Upper lobe of left lung (tissue), 4 donors: ENCODE data around the gene ZNF75A.

Experiments
- EP300 ChIP-seq, 4 donors: sonication (generic); formaldehyde crosslinking; IDR thresholded peaks; one replicate each; pipeline ENCODE4 v1.5.1; 2017; ENCODE audit warnings: antibody characterized with exemption in 4 of 4, control low read depth in 2 of 4
- POLR2A ChIP-seq, 4 donors: fragments of 450-650 bp; IDR thresholded peaks; one replicate each; pipeline ENCODE4 v1.5.1; 2016 to 2017; ENCODE audit warnings: antibody characterized with exemption in 4 of 4, mild to moderate bottlenecking in 2 of 4
- POLR2AphosphoS5 ChIP-seq, 2 donors: sonication (generic); formaldehyde crosslinking; IDR thresholded peaks; one replicate each; pipeline ENCODE4 v1.5.1; 2017; ENCODE audit warnings: antibody characterized with exemption in 2 of 2
- TF ChIP-seq, protein P1 (sequence below), 6 experiments: fragments of 450-650 bp in 4 of 6; fragments of 200-600 bp in 2 of 6; sonication (generic) in 2 of 6; IDR thresholded peaks; one replicate each; pipeline ENCODE4 v1.5.1; 2016 to 2019; ENCODE audit warnings: antibody characterized with exemption in 6 of 6

DNA sequence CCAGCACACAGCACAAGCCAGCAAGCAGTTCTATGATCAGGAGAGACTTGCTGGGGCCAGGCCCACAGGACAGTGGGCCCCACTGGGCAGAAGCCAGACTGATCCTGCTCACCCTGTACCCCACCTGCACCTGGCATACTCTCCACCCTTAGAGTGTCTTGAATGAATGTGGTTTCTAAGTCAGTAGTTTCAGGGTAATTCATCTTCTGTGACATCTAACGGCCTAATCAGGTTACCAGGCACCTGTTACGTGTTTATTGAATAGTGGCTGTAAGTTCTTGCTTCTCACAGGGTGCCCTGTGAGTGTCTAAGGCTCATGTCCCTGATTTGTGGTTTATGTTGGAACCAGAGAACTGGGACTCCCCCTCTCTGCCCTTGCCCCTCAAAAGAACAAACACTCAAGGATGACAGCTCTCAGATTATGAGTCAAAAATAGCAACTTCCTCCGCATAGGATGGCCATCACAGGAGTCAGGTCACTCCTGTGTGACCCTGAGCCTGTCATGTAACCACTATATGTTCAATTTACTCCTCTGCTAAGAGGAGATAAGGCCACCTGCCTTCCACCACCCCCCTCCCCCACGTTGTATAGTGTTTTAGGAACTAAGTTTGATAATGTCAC, 43.4 kb downstream of the ZNF75A start:
- TF ChIP-seq POLR2A (IDR thresholded peaks at IDR 0.05) = no peak
- TF ChIP-seq, protein P1, sequence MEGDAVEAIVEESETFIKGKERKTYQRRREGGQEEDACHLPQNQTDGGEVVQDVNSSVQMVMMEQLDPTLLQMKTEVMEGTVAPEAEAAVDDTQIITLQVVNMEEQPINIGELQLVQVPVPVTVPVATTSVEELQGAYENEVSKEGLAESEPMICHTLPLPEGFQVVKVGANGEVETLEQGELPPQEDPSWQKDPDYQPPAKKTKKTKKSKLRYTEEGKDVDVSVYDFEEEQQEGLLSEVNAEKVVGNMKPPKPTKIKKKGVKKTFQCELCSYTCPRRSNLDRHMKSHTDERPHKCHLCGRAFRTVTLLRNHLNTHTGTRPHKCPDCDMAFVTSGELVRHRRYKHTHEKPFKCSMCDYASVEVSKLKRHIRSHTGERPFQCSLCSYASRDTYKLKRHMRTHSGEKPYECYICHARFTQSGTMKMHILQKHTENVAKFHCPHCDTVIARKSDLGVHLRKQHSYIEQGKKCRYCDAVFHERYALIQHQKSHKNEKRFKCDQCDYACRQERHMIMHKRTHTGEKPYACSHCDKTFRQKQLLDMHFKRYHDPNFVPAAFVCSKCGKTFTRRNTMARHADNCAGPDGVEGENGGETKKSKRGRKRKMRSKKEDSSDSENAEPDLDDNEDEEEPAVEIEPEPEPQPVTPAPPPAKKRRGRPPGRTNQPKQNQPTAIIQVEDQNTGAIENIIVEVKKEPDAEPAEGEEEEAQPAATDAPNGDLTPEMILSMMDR (IDR thresholded peaks at IDR 0.05) = no peak
- no peak for TF ChIP-seq POLR2AphosphoS5 (IDR thresholded peaks at IDR 0.05)
- TF ChIP-seq EP300 (IDR thresholded peaks at IDR 0.05) = no peak
